IMR-90 (cell line): Measurements from ENCODE around the gene LRRC61. TPM values are rescaled to one million over a fixed set of nuclear protein-coding genes. Genes with fewer than 3 reads are reported as not detected.

Source experiments
- ATAC-seq: fragments of 200-7000 bp; cut with Tn5 transposase; 2 replicates; pipeline ENCODE4 v1.9.1; 2020; ENCODE audit warnings: low read depth, mild to moderate bottlenecking, moderate library complexity
- BruUV-seq: library from RNA; stranded (reverse); fragments of 400-500 nt; replicated peaks from 2 replicates; lab custom pipeline; 2021; lab: Mats Ljungman, UMichigan
- CTCF ChIA-PET: fragments of 300-600 bp; formaldehyde crosslinking; extraction: SDS; loops from one replicate; lab custom pipeline; 2021; ENCODE audit warnings: antibody characterized with exemption; lab: Yijun Ruan, JAX
- POLR2A ChIA-PET: fragments of 300-600 bp; sonication (Branson Sonifier 250); formaldehyde crosslinking; loops from one replicate; lab custom pipeline; 2022; ENCODE audit warnings: antibody characterized with exemption; ENCODE audit not compliant: unreplicated experiment; lab: Charles Lee
- DNase-seq: peaks from one replicate; pipeline ENCODE4 v3.0.0; 2013
- H2AFZ ChIP-seq: replicated peaks from 2 replicates; pipeline ENCODE3; 2013; ENCODE audit warnings: low read length, mild to moderate bottlenecking; ENCODE audit not compliant: poor library complexity
- H2AK5ac ChIP-seq: 2 replicates; pipeline ENCODE4 v1.6.1; 2013; ENCODE audit warnings: low read depth, low read length, inconsistent platforms
- H2AK9ac ChIP-seq: replicated peaks from 2 replicates; pipeline ENCODE3; 2013; ENCODE audit warnings: mild to moderate bottlenecking, low read depth, low read length, moderate library complexity; ENCODE audit not compliant: poor library complexity
- H2BK120ac ChIP-seq: 2 replicates; pipeline ENCODE4 v1.6.1; 2013; ENCODE audit warnings: low read depth, low read length, inconsistent platforms
- H2BK15ac ChIP-seq: 3 replicates; pipeline ENCODE4 v1.6.1; 2013; ENCODE audit warnings: low read depth, low read length, inconsistent platforms
- H2BK20ac ChIP-seq: 2 replicates; pipeline ENCODE4 v1.6.1; 2013; ENCODE audit warnings: low read depth, mild to moderate bottlenecking, inconsistent platforms, low read length, moderate library complexity
- H2BK5ac ChIP-seq: 2 replicates; pipeline ENCODE4 v1.6.1; 2013; ENCODE audit warnings: mild to moderate bottlenecking, low read depth, low read length, inconsistent platforms; ENCODE audit not compliant: poor library complexity, severe bottlenecking
- H3K14ac ChIP-seq: replicated peaks from 2 replicates; pipeline ENCODE4 v1.6.1; 2013; ENCODE audit warnings: low read depth, low read length, inconsistent platforms
- H3K18ac ChIP-seq: 2 replicates; pipeline ENCODE4 v1.6.1; 2013; ENCODE audit warnings: low read depth, low read length, control low read depth
- H3K23ac ChIP-seq: 2 replicates; pipeline ENCODE4 v1.6.1; 2013; ENCODE audit warnings: low read depth, low read length, inconsistent platforms
- H3K27ac ChIP-seq: 2 replicates; pipeline ENCODE4 v1.5.1; 2013; ENCODE audit warnings: mild to moderate bottlenecking, control low read depth, low read length; ENCODE audit not compliant: insufficient read depth
- H3K27me3 ChIP-seq: 2 replicates; pipeline ENCODE4 v1.6.1; 2013; ENCODE audit warnings: low read length; ENCODE audit not compliant: control insufficient read depth, insufficient read depth
- H3K36me3 ChIP-seq: 2 replicates; pipeline ENCODE4 v1.6.1; 2013; ENCODE audit warnings: low read length, mixed read lengths; ENCODE audit not compliant: control insufficient read depth, insufficient read depth
- H3K4ac ChIP-seq: 2 replicates; pipeline ENCODE4 v1.6.1; 2013; ENCODE audit warnings: low read depth, low read length, inconsistent platforms
- H3K4me1 ChIP-seq: 2 replicates; pipeline ENCODE4 v1.6.1; 2013; ENCODE audit warnings: low read length, mixed read lengths; ENCODE audit not compliant: control insufficient read depth, insufficient read depth
- H3K4me2 ChIP-seq: 2 replicates; pipeline ENCODE4 v1.6.1; 2013; ENCODE audit warnings: low read depth, mild to moderate bottlenecking, control low read depth, low read length, moderate library complexity
- H3K4me3 ChIP-seq: 2 replicates; pipeline ENCODE4 v1.5.1; 2013; ENCODE audit warnings: low read depth, mild to moderate bottlenecking, control low read depth, low read length, moderate library complexity; ENCODE audit not compliant: insufficient read depth
- H3K56ac ChIP-seq: 2 replicates; pipeline ENCODE4 v1.6.1; 2013; ENCODE audit warnings: low read length, inconsistent platforms; ENCODE audit not compliant: insufficient read depth; ENCODE audit errors: extremely low read depth
- H3K79me1 ChIP-seq, 2 experiments: 2 replicates each; pipeline ENCODE4 v1.6.1; 2013; ENCODE audit warnings: low read length in 2 of 2, inconsistent platforms in 1 of 2, low read depth in 1 of 2
- H3K9ac ChIP-seq: 2 replicates; pipeline ENCODE4 v1.6.1; 2013; ENCODE audit warnings: low read depth, low read length, control low read depth
- H3K9me1 ChIP-seq: 2 replicates; pipeline ENCODE4 v1.6.1; 2013; ENCODE audit warnings: low read length, inconsistent platforms; ENCODE audit not compliant: insufficient read depth
- H3K9me3 ChIP-seq: 2 replicates; pipeline ENCODE4 v1.6.1; 2013; ENCODE audit warnings: low read length; ENCODE audit not compliant: control insufficient read depth, insufficient read depth
- H4K20me1 ChIP-seq: 2 replicates; pipeline ENCODE4 v1.6.1; 2013; ENCODE audit warnings: low read length, inconsistent platforms; ENCODE audit not compliant: insufficient read depth
- H4K5ac ChIP-seq: 2 replicates; pipeline ENCODE4 v1.6.1; 2013; ENCODE audit warnings: mild to moderate bottlenecking, low read depth, low read length, control low read depth
- H4K8ac ChIP-seq, 2 experiments: 2 replicates each; pipeline ENCODE4 v1.6.1; 2013; ENCODE audit warnings: low read depth in 2 of 2, low read length in 2 of 2, control low read depth in 1 of 2, inconsistent platforms in 1 of 2
- H4K91ac ChIP-seq: 2 replicates; pipeline ENCODE4 v1.6.1; 2013; ENCODE audit warnings: low read depth, low read length, inconsistent platforms; ENCODE audit not compliant: insufficient read depth
- RFX5 ChIP-seq: IDR thresholded peaks from 2 replicates; pipeline ENCODE4 v1.8.0; 2012; ENCODE audit warnings: low read depth, mild to moderate bottlenecking, low read length, moderate library complexity
- WGBS, 2 experiments: methylation state at CpG; one replicate each; pipeline versions ENCODE4 v1.1.5 to v1.1.7; 2013; ENCODE audit warnings: missing lambda C conversion rate in 2 of 2; ENCODE audit not compliant: insufficient read length in 1 of 2; ENCODE audit errors: extremely low coverage in 2 of 2; 5-methylcytosine and 5-hydroxymethylcytosine counted together
- dilution Hi-C: fragments of 300-500 bp; cut with HindIII; formaldehyde crosslinking; loops from one replicate; pipeline ENCODE4 v1.14.3; 2018; ENCODE audit warnings: low sequenced_read_pairs; ENCODE audit not compliant: unreplicated experiment
- in situ Hi-C: fragments of 300-500 bp; cut with MboI; formaldehyde crosslinking; loops from 3 replicates; pipeline ENCODE4 v1.14.3; 2019; ENCODE audit warnings: low sequenced_read_pairs, inconsistent platforms, mixed read lengths
- intact Hi-C: fragments of 100-400 bp; cut with micrococcal nuclease; formaldehyde crosslinking; loops from 2 replicates; pipeline ENCODE4 v1.10.0; 2022
- polyA plus RNA-seq, 3 experiments: library from polyadenylated mRNA; depleted of rRNA; stranded (reverse); fragments of >200 nt; gene quantifications; 2 replicates each; pipeline ENCODE4 v1.2.3, GENCODE V29; 2012; ENCODE audit warnings: low replicate concordance in 1 of 3
- total RNA-seq: library from RNA; depleted of rRNA; stranded (reverse); fragments of >200 nt; gene quantifications from 2 replicates; pipeline ENCODE4 v1.2.3, GENCODE V29; 2012

LRRC61 gene
- total and polyA plus RNA-seq, 2 of the 4 experiments (the other 2 are of a cell fraction) = 0.07 TPM; not detected in 1

GRCh38 chr7:150322114-150322832, 882 bp upstream of the LRRC61 start:
- H2BK5ac ChIP-seq = no peak overlapping the region
- no peak overlapping the region for H3K4me3 ChIP-seq
- H2AK5ac ChIP-seq = no peak overlapping the region
- H3K4ac ChIP-seq = no peak overlapping the region
- no peaks in the 10 kb centered on the region for H3K36me3 ChIP-seq
- no peak overlapping the region for H4K5ac ChIP-seq
- H3K9me3 ChIP-seq = no peaks in the 10 kb centered on the region
- H2BK15ac ChIP-seq = no peak overlapping the region
- no peaks in the 10 kb centered on the region; the same call in 1 of the 2 replicates for H3K27me3 ChIP-seq
- no peak for TF ChIP-seq RFX5
- BruUV-seq = no TSS peak
- no peak overlapping the region for H3K18ac ChIP-seq
- no peak overlapping the region for H3K14ac ChIP-seq
- peaks cover 10% of the 10 kb centered on the region; the same call in 1 of the 2 replicates for H3K4me1 ChIP-seq
- H3K4me2 ChIP-seq = no peak overlapping the region
- no peak for ATAC-seq
- in situ Hi-C loops = loop anchor here (25.0 kb wide), 1 partner anchor 415 kb away; the partner anchor contains the start of gene GIMAP5
- H2AFZ ChIP-seq = no peak overlapping the region
- H4K20me1 ChIP-seq = no peaks in the 10 kb centered on the region
- POLR2A ChIA-PET = no interaction called here
- no peak overlapping the region for H3K56ac ChIP-seq
- no peak overlapping the region for H3K27ac ChIP-seq
- no peak overlapping the region for H2BK20ac ChIP-seq
- no peak overlapping the region for H2AK9ac ChIP-seq
- no CpG with 5 or more reads among the region's 4 CpGs for WGBS, 2 experiments
- no peak overlapping the region for H4K8ac ChIP-seq
- DNase-seq = no peak
- no peak overlapping the region for H3K9ac ChIP-seq
- no peak overlapping the region for H4K91ac ChIP-seq
- intact Hi-C loops = no loop called here
- no peaks in the 10 kb centered on the region for H3K79me1 ChIP-seq
- CTCF ChIA-PET = no interaction called here
- dilution Hi-C loops = no loop called here
- H3K23ac ChIP-seq = no peak overlapping the region
- no peak overlapping the region for H2BK120ac ChIP-seq
- H3K9me1 ChIP-seq = no peaks in the 10 kb centered on the region
